GM19452 (cell line): Measurements from ENCODE around the gene CDK6.

Source experiments
- ATAC-seq: cut with Tn5 transposase; IDR thresholded peaks from one replicate; pipeline ENCODE4 v1.9.1; 2021; ENCODE audit not compliant: unreplicated experiment

CDK6 gene

GRCh38 chr7:92685136-92686042, 151.0 kb downstream of the CDK6 start:
- ATAC-seq, result no peak

- no peak for ATAC-seq
These were observed 152.1 kb downstream of the CDK6 start for GRCh38 chr7:92684274-92684673.

- ATAC-seq, result no peak
These were observed 153.4 kb downstream of the CDK6 start for GRCh38 chr7:92682903-92683539.

GRCh38 chr7:92682330-92682729, 154.0 kb downstream of the CDK6 start:
- ATAC-seq, result no peak

GRCh38 chr7:92681633-92682032, 154.7 kb downstream of the CDK6 start:
- no peak for ATAC-seq

- ATAC-seq, result no peak
These were observed 155.9 kb downstream of the CDK6 start for GRCh38 chr7:92680442-92680841.

- no peak for ATAC-seq
These were observed 158.0 kb downstream of the CDK6 start for GRCh38 chr7:92678291-92678920.

GRCh38 chr7:92674379-92674778, 162.0 kb downstream of the CDK6 start:
- ATAC-seq, result no peak

GRCh38 chr7:92671505-92672169, 164.7 kb downstream of the CDK6 start:
- ATAC-seq, result no peak

- no peak for ATAC-seq
These were observed 166.0 kb downstream of the CDK6 start for GRCh38 chr7:92670204-92670851.

- ATAC-seq, result no peak
These were observed 166.7 kb downstream of the CDK6 start for GRCh38 chr7:92669616-92670165.

- ATAC-seq, result no peak
These were observed 167.8 kb downstream of the CDK6 start for GRCh38 chr7:92668564-92668963.

GRCh38 chr7:92667816-92668535, 168.4 kb downstream of the CDK6 start:
- ATAC-seq, result no peak

GRCh38 chr7:92665926-92666325, 170.4 kb downstream of the CDK6 start:
- no peak for ATAC-seq

GRCh38 chr7:92661651-92662050, 174.7 kb downstream of the CDK6 start:
- ATAC-seq, result no peak

GRCh38 chr7:92658671-92659070, 177.7 kb downstream of the CDK6 start:
- no peak for ATAC-seq

GRCh38 chr7:92657391-92657790, 179.0 kb downstream of the CDK6 start:
- no peak for ATAC-seq

- no peak for ATAC-seq
These were observed 180.3 kb downstream of the CDK6 start for GRCh38 chr7:92656121-92656520.

GRCh38 chr7:92655346-92655884, 181.0 kb downstream of the CDK6 start:
- ATAC-seq, result no peak

- ATAC-seq, result no peak
These were observed 183.2 kb downstream of the CDK6 start for GRCh38 chr7:92653136-92653535.
